SK-N-SH treated with all-trans-retinoic acid at 6 μM for 48 hours (cell line): ENCODE data around the gene TBXA2R.

ENCODE experiments used
- ATAC-seq: fragments of 200-7000 bp; cut with Tn5 transposase; 3 replicates; pipeline ENCODE4 v1.9.1; 2020; ENCODE audit warnings: mild to moderate bottlenecking, moderate library complexity
- ARNTL ChIP-seq: fragments of 450-650 bp; formaldehyde crosslinking; IDR thresholded peaks from 2 replicates; pipeline ENCODE4 v1.5.0; 2020; ENCODE audit warnings: low read depth, mild to moderate bottlenecking, moderate library complexity, borderline replicate concordance
- BACH2 ChIP-seq: fragments of 250-450 bp; sonication (Bioruptor Pico); IDR thresholded peaks from 2 replicates; pipeline ENCODE4 v1.9.0; 2021; ENCODE audit warnings: mild to moderate bottlenecking, borderline replicate concordance
- CSDC2 ChIP-seq: fragments of 250-450 bp; sonication (Bioruptor Pico); IDR thresholded peaks from 2 replicates; pipeline ENCODE4 v1.5.0; 2020; ENCODE audit warnings: mild to moderate bottlenecking, moderate library complexity
- ESRRG ChIP-seq: fragments of 250-450 bp; sonication (Bioruptor Pico); IDR thresholded peaks from 2 replicates; pipeline ENCODE4 v1.6.1; 2021; ENCODE audit warnings: mild to moderate bottlenecking
- GLIS3 ChIP-seq: fragments of 250-450 bp; sonication (Bioruptor Pico); IDR thresholded peaks from 2 replicates; pipeline ENCODE4 v1.5.0; 2020; ENCODE audit warnings: mild to moderate bottlenecking, moderate library complexity
- ISL1 ChIP-seq: fragments of 250-450 bp; sonication (Bioruptor Pico); IDR thresholded peaks from 2 replicates; pipeline ENCODE4 v2.1.2; 2022; ENCODE audit warnings: mild to moderate bottlenecking, moderate library complexity
- OSR1 ChIP-seq: fragments of 250-450 bp; sonication (Bioruptor Pico); IDR thresholded peaks from 2 replicates; pipeline ENCODE4 v1.8.0; 2022; ENCODE audit warnings: moderate library complexity, mild to moderate bottlenecking, inconsistent platforms
- PPARA ChIP-seq: fragments of 250-450 bp; sonication (Bioruptor Pico); IDR thresholded peaks from 2 replicates; pipeline ENCODE4 v1.5.0; 2020; ENCODE audit warnings: mild to moderate bottlenecking, borderline replicate concordance
- RARB ChIP-seq: fragments of 250-450 bp; sonication (Bioruptor Pico); IDR thresholded peaks from 2 replicates; pipeline ENCODE4 v1.8.0; 2021; ENCODE audit warnings: mild to moderate bottlenecking, moderate library complexity
- SNAI2 ChIP-seq: fragments of 250-450 bp; sonication (Bioruptor Pico); IDR thresholded peaks from 2 replicates; pipeline ENCODE4 v1.5.0; 2020; ENCODE audit warnings: mild to moderate bottlenecking, moderate library complexity
- TCF4 ChIP-seq: fragments of 250-450 bp; sonication (Bioruptor Pico); IDR thresholded peaks from 2 replicates; pipeline ENCODE4 v1.8.0; 2021; ENCODE audit warnings: mild to moderate bottlenecking, moderate library complexity, borderline replicate concordance
- TOX ChIP-seq: fragments of 250-450 bp; sonication (Bioruptor Pico); IDR thresholded peaks from 2 replicates; pipeline ENCODE4 v1.8.0; 2021; ENCODE audit warnings: mild to moderate bottlenecking, moderate library complexity, borderline replicate concordance
- ZFP3 ChIP-seq: fragments of 250-450 bp; sonication (Bioruptor Pico); IDR thresholded peaks from 2 replicates; pipeline ENCODE4 v1.5.0; 2020; ENCODE audit warnings: mild to moderate bottlenecking, moderate library complexity
- ZFP30 ChIP-seq: fragments of 450-650 bp; formaldehyde crosslinking; IDR thresholded peaks from 2 replicates; pipeline ENCODE4 v1.5.0; 2022; ENCODE audit warnings: mild to moderate bottlenecking, moderate library complexity
- ZNF565 ChIP-seq: fragments of 450-650 bp; formaldehyde crosslinking; conservative IDR thresholded peaks from 2 replicates; pipeline ENCODE4 v1.5.0; 2020; ENCODE audit warnings: low read depth, mild to moderate bottlenecking, moderate library complexity
- ZNF70 ChIP-seq: fragments of 450-650 bp; formaldehyde crosslinking; IDR thresholded peaks from 2 replicates; pipeline ENCODE4 v1.5.0; 2020; ENCODE audit warnings: mild to moderate bottlenecking, moderate library complexity
- ZNF8 ChIP-seq: fragments of 450-650 bp; formaldehyde crosslinking; IDR thresholded peaks from 2 replicates; pipeline ENCODE4 v1.5.0; 2020; ENCODE audit warnings: mild to moderate bottlenecking, moderate library complexity
- TF ChIP-seq, protein P1 (sequence below): fragments of 250-450 bp; sonication (Bioruptor Pico); IDR thresholded peaks from 2 replicates; pipeline ENCODE4 v1.5.1; 2021; ENCODE audit warnings: mild to moderate bottlenecking, moderate library complexity
- TF ChIP-seq, protein P2 (sequence below): fragments of 250-450 bp; sonication (Bioruptor Pico); IDR thresholded peaks from 2 replicates; pipeline ENCODE4 v1.8.0; 2020; ENCODE audit warnings: mild to moderate bottlenecking, moderate library complexity, borderline replicate concordance
- TF ChIP-seq, protein P3 (sequence below): fragments of 250-450 bp; sonication (Bioruptor Pico); IDR thresholded peaks from 2 replicates; pipeline ENCODE4 v1.5.1; 2020; ENCODE audit warnings: low read depth, mild to moderate bottlenecking, moderate library complexity
- TF ChIP-seq, protein P4 (sequence below): fragments of 250-450 bp; sonication (Bioruptor Pico); IDR thresholded peaks from 2 replicates; pipeline ENCODE4 v1.5.0; 2020; ENCODE audit warnings: mild to moderate bottlenecking, moderate library complexity

TBXA2R gene

DNA sequence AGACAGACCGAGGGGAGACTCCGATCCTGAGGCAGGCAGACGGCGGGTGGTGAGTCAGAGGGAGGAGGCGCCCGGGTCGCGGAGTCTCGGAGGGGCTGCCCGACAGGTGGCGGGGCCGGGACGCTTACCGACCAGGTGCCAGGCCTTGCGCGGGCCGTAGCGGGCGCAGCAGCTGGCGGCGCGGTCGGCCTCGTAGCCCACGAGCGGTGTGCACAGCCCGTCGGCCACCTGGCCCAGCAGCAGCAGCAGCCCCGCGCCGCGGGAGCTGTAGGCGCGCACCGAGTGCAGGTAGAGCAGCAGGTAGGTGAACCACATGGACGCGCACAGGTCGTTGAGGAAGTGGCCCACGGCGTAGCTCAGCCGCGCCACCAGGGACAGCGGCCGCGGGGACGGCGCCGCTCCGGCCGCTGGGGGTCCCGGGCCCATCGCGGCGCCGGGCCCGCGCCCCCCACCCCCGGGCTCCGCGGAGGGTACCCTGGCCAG lies 49.7 kb downstream of the TBXA2R start:
- TF ChIP-seq ARNTL (CRISPR knock-in tag) (no peak), TOX (CRISPR knock-in tag) (no peak), ZFP3 (CRISPR knock-in tag) (no peak), ZNF70 (CRISPR knock-in tag) (no peak), GLIS3 (no peak), SNAI2 (CRISPR knock-in tag) (no peak), ZNF8 (no peak), OSR1 (no peak), RARB (CRISPR knock-in tag) (no peak), BACH2 (CRISPR knock-in tag) (no peak), ZNF565 (CRISPR knock-in tag) (no peak), TCF4 (no peak), ESRRG (CRISPR knock-in tag) (no peak), ZFP30 (CRISPR knock-in tag) (no peak), PPARA (CRISPR knock-in tag) (no peak), CSDC2 (CRISPR knock-in tag) (no peak)
- TF ChIP-seq, protein P1, sequence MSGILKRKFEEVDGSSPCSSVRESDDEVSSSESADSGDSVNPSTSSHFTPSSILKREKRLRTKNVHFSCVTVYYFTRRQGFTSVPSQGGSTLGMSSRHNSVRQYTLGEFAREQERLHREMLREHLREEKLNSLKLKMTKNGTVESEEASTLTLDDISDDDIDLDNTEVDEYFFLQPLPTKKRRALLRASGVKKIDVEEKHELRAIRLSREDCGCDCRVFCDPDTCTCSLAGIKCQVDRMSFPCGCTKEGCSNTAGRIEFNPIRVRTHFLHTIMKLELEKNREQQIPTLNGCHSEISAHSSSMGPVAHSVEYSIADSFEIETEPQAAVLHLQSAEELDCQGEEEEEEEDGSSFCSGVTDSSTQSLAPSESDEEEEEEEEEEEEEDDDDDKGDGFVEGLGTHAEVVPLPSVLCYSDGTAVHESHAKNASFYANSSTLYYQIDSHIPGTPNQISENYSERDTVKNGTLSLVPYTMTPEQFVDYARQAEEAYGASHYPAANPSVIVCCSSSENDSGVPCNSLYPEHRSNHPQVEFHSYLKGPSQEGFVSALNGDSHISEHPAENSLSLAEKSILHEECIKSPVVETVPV, result no peak
- TF ChIP-seq, protein P2, sequence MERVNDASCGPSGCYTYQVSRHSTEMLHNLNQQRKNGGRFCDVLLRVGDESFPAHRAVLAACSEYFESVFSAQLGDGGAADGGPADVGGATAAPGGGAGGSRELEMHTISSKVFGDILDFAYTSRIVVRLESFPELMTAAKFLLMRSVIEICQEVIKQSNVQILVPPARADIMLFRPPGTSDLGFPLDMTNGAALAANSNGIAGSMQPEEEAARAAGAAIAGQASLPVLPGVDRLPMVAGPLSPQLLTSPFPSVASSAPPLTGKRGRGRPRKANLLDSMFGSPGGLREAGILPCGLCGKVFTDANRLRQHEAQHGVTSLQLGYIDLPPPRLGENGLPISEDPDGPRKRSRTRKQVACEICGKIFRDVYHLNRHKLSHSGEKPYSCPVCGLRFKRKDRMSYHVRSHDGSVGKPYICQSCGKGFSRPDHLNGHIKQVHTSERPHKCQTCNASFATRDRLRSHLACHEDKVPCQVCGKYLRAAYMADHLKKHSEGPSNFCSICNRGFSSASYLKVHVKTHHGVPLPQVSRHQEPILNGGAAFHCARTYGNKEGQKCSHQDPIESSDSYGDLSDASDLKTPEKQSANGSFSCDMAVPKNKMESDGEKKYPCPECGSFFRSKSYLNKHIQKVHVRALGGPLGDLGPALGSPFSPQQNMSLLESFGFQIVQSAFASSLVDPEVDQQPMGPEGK (CRISPR knock-in tag), result no peak
- TF ChIP-seq, protein P3, sequence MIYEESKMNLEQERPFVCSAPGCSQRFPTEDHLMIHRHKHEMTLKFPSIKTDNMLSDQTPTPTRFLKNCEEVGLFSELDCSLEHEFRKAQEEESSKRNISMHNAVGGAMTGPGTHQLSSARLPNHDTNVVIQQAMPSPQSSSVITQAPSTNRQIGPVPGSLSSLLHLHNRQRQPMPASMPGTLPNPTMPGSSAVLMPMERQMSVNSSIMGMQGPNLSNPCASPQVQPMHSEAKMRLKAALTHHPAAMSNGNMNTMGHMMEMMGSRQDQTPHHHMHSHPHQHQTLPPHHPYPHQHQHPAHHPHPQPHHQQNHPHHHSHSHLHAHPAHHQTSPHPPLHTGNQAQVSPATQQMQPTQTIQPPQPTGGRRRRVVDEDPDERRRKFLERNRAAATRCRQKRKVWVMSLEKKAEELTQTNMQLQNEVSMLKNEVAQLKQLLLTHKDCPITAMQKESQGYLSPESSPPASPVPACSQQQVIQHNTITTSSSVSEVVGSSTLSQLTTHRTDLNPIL (CRISPR knock-in tag), result no peak
- TF ChIP-seq, protein P4, sequence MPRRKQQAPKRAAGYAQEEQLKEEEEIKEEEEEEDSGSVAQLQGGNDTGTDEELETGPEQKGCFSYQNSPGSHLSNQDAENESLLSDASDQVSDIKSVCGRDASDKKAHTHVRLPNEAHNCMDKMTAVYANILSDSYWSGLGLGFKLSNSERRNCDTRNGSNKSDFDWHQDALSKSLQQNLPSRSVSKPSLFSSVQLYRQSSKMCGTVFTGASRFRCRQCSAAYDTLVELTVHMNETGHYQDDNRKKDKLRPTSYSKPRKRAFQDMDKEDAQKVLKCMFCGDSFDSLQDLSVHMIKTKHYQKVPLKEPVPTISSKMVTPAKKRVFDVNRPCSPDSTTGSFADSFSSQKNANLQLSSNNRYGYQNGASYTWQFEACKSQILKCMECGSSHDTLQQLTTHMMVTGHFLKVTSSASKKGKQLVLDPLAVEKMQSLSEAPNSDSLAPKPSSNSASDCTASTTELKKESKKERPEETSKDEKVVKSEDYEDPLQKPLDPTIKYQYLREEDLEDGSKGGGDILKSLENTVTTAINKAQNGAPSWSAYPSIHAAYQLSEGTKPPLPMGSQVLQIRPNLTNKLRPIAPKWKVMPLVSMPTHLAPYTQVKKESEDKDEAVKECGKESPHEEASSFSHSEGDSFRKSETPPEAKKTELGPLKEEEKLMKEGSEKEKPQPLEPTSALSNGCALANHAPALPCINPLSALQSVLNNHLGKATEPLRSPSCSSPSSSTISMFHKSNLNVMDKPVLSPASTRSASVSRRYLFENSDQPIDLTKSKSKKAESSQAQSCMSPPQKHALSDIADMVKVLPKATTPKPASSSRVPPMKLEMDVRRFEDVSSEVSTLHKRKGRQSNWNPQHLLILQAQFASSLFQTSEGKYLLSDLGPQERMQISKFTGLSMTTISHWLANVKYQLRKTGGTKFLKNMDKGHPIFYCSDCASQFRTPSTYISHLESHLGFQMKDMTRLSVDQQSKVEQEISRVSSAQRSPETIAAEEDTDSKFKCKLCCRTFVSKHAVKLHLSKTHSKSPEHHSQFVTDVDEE (CRISPR knock-in tag), result no peak
- TF ChIP-seq, all 23 proteins: peak for 0
- peak; percentile 4; the same call in 2 of the 3 replicates for ATAC-seq

DNA sequence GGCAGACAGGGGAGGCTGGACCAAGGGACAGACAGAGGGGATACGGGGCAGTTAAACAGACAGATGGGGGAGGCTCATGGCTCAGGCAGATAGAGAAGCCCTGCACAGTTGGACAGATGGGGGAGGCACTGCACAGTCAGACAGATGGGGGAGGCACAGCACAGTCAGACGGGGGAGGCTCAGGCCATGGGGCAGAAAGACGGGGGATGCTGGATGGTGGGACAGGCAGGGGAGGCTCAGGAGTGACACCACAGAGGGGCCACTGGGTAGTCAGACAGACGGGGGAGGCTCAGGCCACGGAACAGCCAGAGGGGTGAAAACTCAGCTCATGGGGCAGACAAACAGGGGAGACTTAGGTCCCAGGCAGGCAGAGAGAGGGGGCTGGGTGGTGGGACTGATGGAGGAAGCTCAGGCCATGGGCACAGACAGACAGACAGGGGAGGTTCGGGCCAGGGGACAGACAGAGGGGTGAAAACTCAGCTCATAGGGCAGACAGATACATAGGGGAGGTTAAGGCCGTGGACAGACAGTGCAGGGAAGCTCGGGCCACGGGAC lies 50.2 kb downstream of the TBXA2R start:
- ATAC-seq, result no peak
- no peak for TF ChIP-seq ZNF565 (CRISPR knock-in tag)
- TF ChIP-seq, protein P3 (CRISPR knock-in tag), result no peak
- no peak for TF ChIP-seq ISL1 (CRISPR knock-in tag)
- no peak for TF ChIP-seq TOX (CRISPR knock-in tag)
- TF ChIP-seq ESRRG (CRISPR knock-in tag), result no peak
- TF ChIP-seq ZFP3 (CRISPR knock-in tag), result no peak
- TF ChIP-seq TCF4, result no peak
- no peak for TF ChIP-seq PPARA (CRISPR knock-in tag)
